ENCODE results near the gene CIDEB.

CIDEB gene

DNA sequence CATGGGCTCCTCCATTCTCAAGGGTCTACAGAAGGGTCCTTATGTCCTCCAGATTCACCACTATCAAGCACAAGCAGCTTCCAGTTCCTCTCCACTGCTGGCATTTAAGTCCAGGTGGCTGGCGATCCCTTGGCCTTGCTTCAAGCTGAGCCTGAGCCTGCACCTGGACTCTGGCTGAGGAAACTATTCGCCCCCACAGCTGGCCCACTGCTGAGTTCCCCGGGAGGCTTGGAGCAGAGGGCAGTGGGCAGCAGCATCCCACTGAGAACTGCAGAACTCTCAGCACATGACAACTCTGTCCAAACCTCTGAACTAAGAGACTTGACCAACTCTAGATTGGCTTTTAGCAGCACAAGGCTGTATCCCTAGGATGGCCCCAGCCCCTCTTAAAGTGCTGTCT is 25.0 kb downstream of the CIDEB start:
- Histone ChIP-seq H3K79me2 (ENCODE audit: insufficient read depth, low read depth) (no peaks in the 10 kb centered on the region), H3K9ac (no peak overlapping the region), H2AFZ (ENCODE audit: low read depth) (no peak overlapping the region), H4K20me1 (ENCODE audit: insufficient read depth) (no peaks in the 10 kb centered on the region), H3K27ac (no peak overlapping the region), H3K4me3 (IDR thresholded peaks at IDR 0.05; ENCODE audit: insufficient read depth, low read depth, low read length) (no peak overlapping the region), H3K4me2 (no peak overlapping the region), H3K4me1 (ENCODE audit: low read depth, poor library complexity, severe bottlenecking) (peaks cover 7% of the 10 kb centered on the region), H3K36me3 (ENCODE audit: insufficient read depth) (no peaks in the 10 kb centered on the region), H3K27me3 (ENCODE audit: insufficient read depth, low read depth) (no peaks in the 10 kb centered on the region)
- TF ChIP-seq, protein P1, sequence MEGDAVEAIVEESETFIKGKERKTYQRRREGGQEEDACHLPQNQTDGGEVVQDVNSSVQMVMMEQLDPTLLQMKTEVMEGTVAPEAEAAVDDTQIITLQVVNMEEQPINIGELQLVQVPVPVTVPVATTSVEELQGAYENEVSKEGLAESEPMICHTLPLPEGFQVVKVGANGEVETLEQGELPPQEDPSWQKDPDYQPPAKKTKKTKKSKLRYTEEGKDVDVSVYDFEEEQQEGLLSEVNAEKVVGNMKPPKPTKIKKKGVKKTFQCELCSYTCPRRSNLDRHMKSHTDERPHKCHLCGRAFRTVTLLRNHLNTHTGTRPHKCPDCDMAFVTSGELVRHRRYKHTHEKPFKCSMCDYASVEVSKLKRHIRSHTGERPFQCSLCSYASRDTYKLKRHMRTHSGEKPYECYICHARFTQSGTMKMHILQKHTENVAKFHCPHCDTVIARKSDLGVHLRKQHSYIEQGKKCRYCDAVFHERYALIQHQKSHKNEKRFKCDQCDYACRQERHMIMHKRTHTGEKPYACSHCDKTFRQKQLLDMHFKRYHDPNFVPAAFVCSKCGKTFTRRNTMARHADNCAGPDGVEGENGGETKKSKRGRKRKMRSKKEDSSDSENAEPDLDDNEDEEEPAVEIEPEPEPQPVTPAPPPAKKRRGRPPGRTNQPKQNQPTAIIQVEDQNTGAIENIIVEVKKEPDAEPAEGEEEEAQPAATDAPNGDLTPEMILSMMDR (conservative IDR thresholded peaks at IDR 0.05; ENCODE audit: low read depth, low read length): no peak

DNA sequence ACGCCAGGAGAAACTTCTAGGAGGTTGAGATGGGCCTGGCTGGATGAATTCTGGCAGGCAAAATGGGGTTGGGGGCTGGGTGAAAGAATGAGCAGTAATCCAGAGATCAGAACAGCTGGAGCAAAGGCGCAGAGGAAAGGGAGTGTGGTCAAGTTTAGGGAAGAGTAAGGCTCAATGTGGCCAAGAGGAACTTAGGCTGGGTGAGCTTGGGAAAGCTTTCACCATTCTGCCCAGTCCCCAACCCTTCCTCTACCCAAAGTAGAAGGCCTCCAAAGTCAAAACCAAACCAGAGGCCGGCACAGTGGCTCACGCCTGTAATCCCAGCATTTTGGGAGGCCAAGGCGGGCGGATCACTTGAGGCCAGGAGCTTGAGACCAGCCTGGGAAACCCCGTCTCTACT is 26.1 kb downstream of the CIDEB start:
- H3K27me3 ChIP-seq (ENCODE audit: insufficient read depth, low read depth): no peaks in the 10 kb centered on the region
- H3K79me2 ChIP-seq (ENCODE audit: insufficient read depth, low read depth): no peaks in the 10 kb centered on the region
- H3K27ac ChIP-seq: no peak overlapping the region
- no peak overlapping the region for H3K9ac ChIP-seq
- H3K36me3 ChIP-seq (ENCODE audit: insufficient read depth): no peaks in the 10 kb centered on the region
- H4K20me1 ChIP-seq (ENCODE audit: insufficient read depth): no peaks in the 10 kb centered on the region
- no peak overlapping the region for H3K4me2 ChIP-seq
- H3K4me1 ChIP-seq (ENCODE audit: low read depth, poor library complexity, severe bottlenecking): peaks cover 7% of the 10 kb centered on the region
- no peak overlapping the region for H2AFZ ChIP-seq (ENCODE audit: low read depth)
- TF ChIP-seq, protein P1 (conservative IDR thresholded peaks at IDR 0.05; ENCODE audit: low read depth, low read length): no peak
- no peak overlapping the region for H3K4me3 ChIP-seq (IDR thresholded peaks at IDR 0.05; ENCODE audit: insufficient read depth, low read depth, low read length)

DNA sequence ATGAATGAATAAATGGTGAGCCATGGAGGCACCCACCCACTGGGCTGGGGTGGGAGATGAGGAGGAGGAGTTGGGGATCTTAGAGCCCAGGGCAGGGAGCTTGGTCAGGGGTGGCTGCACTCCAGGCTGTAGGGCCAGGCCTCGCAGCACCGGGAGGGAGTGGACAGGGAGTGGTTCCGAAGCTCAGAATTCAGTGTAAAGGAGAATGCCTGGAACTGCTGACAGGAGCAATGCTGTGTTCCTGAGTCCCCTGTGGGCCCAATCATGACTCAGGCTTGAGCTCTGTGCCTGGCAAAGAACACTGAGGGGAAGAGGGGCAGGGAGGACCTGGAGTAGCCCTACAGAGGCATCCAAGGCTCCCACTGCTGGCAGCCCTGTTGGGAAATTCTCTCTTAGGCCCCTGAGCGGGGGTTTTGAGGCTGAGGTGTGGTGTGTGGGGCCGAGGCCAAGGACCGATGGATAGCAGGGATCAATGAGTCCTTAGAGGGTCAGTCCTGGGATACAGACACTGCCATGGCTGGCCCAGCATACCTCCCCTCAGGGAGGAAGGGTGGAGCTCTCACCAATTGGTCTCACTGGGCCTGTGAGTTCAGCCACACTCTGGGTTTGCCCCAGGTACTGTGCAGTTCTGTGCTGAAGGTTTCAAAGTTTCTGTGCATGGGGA is 26.8 kb downstream of the CIDEB start:
- H2AFZ ChIP-seq (ENCODE audit: low read depth): no peak overlapping the region
- no peaks in the 10 kb centered on the region for H3K79me2 ChIP-seq (ENCODE audit: insufficient read depth, low read depth)
- H3K9ac ChIP-seq: no peak overlapping the region
- H3K4me2 ChIP-seq: no peak overlapping the region
- TF ChIP-seq, protein P1 (conservative IDR thresholded peaks at IDR 0.05; ENCODE audit: low read depth, low read length): no peak
- H3K27ac ChIP-seq: no peak overlapping the region
- no peaks in the 10 kb centered on the region for H3K36me3 ChIP-seq (ENCODE audit: insufficient read depth)
- H4K20me1 ChIP-seq (ENCODE audit: insufficient read depth): no peaks in the 10 kb centered on the region
- no peak overlapping the region for H3K4me3 ChIP-seq (IDR thresholded peaks at IDR 0.05; ENCODE audit: insufficient read depth, low read depth, low read length)
- H3K27me3 ChIP-seq (ENCODE audit: insufficient read depth, low read depth): no peaks in the 10 kb centered on the region
- peaks cover 7% of the 10 kb centered on the region for H3K4me1 ChIP-seq (ENCODE audit: low read depth, poor library complexity, severe bottlenecking)

DNA sequence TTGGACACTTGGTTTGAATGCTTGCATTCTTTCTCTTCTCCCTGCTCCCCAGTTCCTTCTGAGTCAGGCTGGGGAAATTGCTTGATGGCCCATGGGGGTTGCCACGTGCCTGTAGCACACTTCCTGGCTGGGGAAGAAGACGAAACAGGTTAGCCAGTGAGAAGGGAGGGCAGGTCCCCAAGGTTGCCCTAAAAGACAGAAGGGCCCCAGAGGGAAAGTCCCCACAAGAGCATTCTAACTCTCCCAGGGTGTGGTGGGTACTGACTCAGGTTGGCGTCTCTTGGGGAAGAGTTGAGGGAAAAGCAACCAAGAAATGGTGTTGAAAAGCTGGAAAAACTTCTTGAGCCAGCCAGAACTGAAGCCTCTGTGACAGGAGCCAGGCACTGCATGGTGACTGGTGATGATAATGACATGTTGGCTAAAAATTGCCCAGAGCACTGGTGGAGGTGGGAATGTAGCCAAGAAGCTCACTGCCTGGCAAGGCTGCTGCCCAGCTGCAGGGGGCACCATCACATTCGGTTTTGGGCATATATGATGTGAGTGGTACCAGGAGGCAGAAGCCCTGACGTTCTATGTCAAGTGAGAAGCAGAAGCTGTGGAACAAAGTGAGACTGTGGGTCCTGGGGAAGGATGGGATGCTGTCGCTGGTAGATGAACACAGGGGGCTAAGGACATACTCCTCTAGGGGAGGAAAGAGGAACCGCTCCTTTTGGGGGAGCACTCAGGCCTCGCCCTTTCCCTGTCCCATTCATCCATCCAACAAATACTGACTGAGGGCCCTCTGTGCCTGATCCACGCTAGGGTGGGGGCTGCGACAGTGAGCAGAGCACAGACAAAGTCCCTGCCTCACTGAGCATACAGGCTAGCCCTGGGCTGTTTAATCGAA is 28.2 kb downstream of the CIDEB start:
- Histone ChIP-seq H3K4me3 (IDR thresholded peaks at IDR 0.05; ENCODE audit: insufficient read depth, low read depth, low read length) (no peak overlapping the region), H3K9ac (no peak overlapping the region), H2AFZ (ENCODE audit: low read depth) (no peak overlapping the region), H3K4me2 (no peak overlapping the region), H3K27ac (no peak overlapping the region), H3K79me2 (ENCODE audit: insufficient read depth, low read depth) (no peaks in the 10 kb centered on the region), H3K4me1 (ENCODE audit: low read depth, poor library complexity, severe bottlenecking) (peaks cover 8% of the 10 kb centered on the region), H3K27me3 (ENCODE audit: insufficient read depth, low read depth) (no peaks in the 10 kb centered on the region), H4K20me1 (ENCODE audit: insufficient read depth) (no peaks in the 10 kb centered on the region), H3K36me3 (ENCODE audit: insufficient read depth) (no peaks in the 10 kb centered on the region)
- TF ChIP-seq, protein P1 (conservative IDR thresholded peaks at IDR 0.05; ENCODE audit: low read depth, low read length): no peak
